HG02588 (cell line): ENCODE results near the gene LDB2.

Source experiments
- ATAC-seq: cut with Tn5 transposase; IDR thresholded peaks from one replicate; pipeline ENCODE4 v1.9.1; 2021; ENCODE audit warnings: mild to moderate bottlenecking, moderate library complexity; ENCODE audit not compliant: unreplicated experiment

The LDB2 gene

DNA sequence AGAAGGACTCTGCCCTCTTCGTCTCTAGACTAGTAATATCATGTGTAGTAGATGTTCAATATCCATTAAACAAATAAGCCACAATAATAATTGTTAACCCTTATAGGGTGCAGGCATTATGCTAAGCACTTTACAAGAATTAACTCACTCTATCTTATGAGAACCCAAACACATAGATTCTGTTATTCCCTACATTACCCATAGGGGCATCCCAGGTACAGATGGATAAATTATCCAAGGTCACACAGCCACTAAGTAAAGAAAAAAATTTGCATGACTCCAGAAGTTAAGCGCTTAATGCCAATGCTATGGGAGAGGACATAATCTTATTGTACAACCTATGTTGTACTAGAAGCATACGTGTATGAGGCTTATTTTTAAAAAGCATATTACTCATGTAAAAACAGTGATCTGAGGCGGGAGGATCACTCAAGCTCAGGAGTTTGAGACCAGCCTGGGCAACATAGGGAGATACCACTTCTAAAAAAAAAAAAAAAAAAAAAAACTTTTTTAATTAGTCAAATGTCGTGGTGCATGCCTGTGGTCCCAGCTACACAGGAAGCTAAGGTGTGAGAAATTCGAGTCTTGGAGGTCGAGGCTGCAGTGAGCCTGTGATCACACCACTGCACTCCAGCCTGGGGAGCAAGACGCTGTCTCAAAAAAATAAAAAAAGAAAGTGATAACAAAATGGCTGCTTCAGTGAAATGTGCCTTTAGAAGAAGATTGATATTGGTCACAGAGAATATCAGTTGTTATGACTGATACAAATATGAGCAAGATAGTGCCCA, 13.6 kb downstream of the LDB2 start:
- ATAC-seq = no peak

DNA sequence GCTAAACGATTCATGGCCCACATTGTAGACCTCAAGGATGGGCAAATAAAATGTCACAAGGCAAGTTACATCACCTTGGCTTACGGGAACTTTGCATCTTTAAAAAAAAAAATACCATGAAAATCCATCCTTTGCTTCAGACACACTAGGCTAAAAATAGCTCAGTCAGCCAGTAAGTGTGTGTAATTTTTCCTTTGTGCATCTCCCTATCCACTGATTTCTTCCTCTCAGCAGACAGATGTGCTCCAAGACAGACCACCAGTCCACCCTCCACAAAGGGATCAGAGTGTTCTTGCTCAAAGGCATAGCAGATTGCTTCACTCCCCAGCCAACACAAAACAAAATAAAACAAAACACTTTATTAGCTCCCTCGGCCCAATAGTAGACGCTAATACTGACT, 14.6 kb downstream of the LDB2 start:
- no peak for ATAC-seq

DNA sequence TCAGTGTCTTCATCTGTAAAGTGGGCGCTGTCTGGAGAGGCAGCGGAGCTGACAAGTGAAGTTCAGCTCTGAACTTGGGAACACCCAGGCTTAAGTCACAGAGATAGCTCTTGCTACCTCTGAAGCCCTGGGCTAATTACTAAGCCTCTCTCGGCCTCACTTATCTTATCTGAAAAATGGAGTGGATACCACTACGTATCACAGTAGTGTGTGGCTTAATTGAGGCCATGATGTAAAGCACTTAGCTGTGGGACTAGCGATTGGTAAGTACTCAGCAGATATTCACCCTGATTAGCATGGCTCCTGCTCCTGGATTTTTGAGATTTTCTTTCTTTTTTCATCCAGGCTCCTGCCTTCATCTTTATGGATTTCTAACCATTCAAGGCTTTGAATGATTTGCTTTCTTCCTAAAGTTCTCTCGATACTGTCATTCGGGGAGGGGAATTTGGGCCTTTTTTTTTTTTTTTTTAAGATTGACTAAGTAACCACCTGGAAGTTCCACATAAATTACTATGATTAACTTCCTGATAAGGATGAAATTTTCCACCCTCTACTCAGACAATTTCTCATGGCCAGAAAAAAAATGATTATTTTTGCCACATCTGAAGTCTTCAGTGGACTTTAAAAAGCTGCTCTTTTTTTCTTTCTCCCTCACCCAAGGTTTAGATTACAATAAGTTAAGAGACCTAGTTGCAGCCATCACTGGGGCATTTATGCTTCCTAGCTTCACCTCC, 17.1 kb downstream of the LDB2 start:
- ATAC-seq = no peak

DNA sequence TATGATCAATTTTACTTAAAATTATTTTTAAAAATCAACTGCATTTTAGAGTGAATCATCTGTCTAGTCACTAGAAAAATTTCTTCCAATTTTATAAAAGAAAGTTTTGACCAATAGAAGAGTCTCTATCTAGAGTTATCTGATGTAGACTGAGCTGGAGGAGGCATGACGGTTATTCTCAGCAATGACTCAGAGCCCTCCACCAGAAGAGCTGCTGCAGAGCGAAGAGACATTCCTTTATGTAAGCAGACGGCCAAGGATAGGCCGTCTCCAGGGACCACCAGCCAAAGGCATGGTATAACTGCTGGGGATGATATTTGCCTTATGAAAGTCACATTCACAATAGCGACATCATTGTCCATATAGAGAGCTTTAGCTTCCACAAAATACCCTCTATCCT, 23.0 kb downstream of the LDB2 start:
- ATAC-seq = no peak

DNA sequence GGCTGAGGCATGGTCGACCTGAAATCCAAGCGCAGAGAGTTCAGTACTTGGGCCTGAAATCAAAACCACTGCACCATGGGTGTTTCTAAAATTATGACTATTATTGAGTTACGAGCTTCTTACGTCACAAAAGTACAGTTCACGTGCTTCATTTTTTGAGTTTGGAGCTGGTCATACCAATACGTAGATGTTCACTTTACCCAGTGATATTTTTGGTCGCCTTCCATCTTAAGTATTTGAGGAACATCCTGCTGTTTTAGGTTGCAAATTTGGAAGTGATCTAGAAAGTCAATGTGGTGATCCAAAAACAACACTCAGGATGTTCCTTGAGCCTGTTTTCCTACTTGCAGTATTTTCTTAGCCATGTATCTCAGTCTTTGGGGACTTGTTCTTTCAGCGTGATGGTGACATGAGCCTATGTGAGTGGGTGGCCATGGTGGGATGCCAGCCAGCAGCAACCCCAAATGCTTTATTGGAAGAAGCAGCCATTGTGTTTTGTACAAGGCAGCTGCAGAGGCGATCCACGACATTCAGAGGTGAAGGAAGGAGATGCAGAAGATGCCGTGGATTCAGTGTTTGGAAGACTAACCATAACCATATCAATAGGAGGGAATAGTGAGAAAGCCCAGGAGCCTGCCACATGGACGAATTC, 28.7 kb downstream of the LDB2 start:
- ATAC-seq = no peak

DNA sequence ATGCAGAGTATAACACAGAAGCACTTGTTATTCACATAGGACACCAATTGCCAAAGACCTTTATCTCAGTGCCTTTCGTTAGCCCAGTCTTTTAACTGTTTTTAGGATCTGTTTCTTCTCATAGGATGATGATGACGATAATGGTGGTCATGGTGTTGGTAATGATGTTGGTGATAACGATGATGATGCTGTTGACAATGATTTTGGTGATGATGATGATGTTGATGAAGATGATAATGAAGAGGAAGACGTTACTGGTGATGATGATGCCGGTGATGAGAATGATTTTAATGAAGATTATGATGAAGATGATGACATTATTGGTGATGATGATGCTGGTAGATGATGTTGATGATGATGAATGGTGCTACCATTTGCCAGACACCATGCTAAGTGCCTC, 29.8 kb downstream of the LDB2 start:
- no peak for ATAC-seq

DNA sequence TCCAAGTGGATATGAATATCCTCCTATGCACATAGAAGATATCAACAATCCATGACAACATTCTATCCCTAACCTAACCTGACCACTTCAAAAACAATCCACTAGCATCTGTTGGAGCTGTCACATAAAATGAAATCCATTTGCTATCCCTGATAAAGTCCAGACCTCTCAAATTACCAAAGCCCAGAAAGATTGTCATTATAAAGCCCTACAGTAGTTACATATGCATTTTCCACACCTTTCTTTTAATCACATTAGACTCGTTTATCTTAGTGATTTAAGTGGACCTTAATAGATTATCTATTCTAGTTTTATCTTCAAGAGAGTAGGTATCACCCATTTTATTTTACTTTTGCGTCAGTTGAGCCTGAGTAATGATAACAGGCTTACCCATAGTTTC, 30.6 kb downstream of the LDB2 start:
- no peak for ATAC-seq

DNA sequence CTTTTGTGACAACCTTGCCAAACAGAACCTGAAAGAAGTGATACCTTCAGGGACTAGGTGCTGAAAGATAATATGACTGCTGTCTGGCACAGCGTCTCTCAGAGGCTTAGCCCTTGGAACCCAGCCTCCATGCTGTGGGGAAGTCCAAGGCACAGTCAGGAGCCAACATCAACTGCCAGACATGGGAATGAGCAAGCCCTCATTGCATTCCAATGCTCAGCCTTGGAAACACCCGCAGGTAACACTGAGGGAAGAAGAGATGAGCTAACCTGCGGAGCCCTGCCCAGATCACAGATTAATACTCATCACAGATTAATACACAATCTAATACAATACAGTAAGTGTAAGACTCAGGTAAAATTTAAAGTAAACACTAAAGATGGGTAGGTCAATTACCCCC, 31.5 kb downstream of the LDB2 start:
- no peak for ATAC-seq

DNA sequence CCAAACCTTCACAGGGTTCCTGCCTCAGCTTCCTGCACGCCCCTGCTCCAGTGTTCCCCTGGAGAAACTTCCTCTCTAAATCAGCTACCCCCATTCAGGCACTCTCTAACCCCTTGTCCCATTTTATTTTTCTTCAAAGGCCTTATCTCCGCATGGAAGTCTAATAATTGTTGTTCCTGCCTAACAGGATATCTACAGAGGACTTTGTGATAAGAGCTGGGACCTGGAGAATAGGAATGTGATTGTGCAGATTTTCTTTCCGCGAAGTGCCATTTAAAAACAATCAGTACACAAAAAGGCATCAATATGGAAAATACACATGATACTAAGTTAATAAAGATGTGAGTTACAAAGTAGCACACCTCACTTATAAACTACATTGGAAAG, 32.6 kb downstream of the LDB2 start:
- no peak for ATAC-seq

DNA sequence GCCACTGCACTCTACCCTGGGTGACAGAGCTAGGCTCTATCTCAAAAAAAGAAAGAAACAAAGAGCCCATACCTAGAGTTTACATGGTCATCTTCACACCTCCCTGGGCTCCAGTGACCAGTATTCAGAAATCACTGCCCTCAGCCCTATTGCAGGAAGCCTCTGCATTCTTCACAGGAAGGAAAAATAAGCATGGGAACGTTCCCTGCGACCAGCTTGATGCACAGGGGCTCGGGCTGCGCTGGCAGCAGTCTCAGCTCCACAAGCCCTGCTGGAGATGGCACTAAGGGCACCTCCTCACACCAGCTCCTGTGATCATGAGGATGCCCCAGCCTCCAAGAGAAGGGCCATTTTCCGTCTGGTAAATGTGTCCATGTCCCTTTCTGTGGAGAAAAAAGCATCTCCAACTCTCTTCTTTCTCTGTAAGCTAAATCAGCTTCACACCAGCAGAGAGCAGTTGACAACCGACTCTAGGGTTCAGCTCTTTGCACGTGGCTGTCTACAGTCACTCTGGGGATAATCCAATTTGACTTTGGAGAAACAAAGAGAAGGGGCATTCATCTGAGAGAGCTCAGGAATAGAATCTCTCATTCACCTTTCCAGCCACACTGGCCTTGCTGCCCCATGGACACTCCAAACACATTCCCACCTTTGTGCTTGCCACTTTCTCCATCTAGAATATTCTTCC, 33.1 kb downstream of the LDB2 start:
- no peak for ATAC-seq

DNA sequence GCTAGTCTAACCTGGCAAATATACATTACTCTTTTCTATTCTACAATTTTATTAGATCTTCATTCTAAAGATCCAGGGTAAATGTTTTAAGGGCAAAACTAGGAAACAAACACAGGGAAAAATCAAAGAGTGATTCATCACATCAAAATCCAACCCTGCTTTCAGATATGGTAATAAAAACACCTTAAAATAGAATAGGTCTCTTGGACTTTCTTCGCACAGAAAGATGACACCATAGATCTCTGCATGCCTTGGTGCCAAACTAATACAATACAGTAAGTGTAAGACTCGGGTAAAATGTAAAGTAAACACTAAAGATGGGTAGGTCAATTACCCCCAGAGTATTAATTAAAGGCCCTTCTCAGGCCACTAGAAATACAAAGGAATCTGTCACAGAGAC, 34.2 kb downstream of the LDB2 start:
- no peak for ATAC-seq

DNA sequence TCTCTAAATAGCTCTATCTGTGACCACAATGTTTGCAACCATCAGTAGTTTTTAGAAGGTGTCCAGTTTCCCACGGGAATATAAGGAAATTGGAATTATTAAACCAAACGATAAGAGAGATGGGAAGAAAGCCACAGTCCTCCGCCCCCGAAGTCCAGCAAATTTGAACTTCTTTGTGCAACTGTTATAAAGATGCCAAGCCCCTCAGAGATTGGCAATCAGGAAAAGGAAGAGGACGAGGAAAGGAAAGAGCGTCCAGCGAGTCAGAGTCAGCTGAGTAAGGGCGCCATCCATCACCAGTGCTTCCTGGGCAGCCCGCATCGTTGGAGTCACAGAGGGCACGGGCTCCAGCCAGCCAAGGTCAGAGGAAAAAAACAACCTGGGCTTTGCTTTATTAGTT, 35.7 kb downstream of the LDB2 start:
- ATAC-seq = no peak

DNA sequence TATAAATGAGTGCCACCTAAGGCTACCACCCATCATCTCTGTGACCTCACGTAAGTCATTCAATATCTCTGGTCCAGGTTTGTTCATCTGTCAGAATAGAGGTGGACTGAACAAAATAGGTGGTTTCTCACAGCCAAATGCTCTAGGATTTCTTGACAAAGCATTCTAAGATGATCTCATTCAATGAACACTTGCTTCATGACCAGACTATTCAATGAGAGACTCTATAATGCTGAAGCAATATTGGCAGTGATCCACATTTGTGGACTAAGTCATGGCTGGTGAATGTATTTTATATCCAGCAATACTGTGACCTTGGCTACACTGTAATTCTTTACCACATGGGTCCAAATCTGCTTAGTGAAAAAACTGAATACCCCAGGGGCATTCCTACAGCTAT, 37.9 kb downstream of the LDB2 start:
- ATAC-seq = no peak

DNA sequence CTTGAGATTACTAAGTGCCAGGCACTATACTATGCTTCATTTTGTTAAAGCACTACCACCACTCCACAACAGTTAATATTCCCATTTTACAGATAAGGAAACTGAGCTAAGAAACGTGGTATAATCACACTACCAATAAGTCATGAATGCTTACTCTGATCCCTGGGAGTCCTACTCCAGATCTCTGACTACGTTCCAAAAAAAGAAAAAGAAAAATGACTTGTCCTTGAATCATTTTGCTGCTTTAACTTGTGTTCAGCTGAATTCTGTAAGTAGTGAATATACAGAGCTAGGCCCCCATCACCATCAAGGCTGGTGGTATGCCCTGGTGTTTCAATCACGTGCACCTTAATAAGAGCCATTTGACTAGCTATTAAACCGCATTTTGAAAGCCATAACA, 39.4 kb downstream of the LDB2 start:
- ATAC-seq = no peak

DNA sequence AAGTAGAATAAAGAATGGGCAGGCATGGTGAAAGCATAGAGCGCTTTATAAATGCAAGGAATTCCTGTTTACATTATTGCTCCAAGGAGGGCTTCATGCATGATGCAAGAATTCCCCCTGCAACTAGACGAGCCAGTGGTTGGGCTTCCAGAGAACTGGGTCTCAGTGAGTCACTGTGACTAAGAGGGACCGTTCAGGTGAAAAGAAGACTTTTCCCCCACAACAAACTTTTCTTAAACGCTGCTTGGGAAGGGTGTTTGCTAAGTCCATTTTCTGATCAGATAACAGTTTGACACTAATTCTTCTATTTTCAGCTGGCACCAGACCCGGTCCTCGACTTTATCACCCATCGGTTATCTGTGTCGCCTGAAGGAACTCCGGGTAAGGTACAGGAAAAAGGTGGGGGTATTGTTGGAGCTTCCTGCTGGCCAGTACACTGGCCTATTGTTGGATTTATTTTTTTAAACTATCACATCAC, 40.1 kb downstream of the LDB2 start:
- ATAC-seq = no peak

DNA sequence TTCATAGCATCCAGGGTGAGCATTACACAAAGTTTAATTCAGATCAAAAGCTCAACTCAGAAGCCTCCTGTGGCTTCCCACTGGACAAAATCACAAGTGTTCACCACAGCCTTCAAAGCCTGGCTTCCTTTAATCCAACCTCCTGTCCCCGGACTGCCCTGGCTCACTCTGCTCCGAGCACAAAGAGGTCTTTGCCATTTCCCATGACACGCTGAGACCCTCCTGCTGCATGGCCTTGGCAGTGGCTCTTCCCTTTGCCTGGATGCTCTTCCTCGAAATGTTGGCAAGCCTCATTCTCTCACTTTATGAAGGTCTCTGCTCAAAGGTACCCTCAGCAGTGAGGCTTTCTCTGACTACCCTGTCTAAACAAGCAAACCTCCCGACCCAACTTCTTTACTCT, 41.0 kb downstream of the LDB2 start:
- ATAC-seq = no peak

DNA sequence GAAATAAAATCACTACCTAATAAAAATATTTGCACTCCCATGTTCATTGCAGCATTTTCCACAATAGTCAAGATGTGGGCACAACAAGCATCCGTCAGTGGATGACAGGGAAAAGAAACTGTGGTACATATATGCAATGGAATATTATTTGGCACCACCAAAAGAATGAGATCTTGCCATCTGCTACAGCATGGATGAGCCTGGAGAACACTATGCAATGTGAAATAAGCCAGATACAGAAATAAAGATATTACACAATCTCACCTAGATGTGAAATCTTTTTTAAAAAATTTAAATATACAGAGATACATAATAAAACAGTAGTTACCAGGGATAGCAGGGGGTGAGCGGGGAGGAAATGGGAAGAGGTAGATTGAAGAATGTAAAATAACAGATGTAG, 44.8 kb downstream of the LDB2 start:
- ATAC-seq = no peak

DNA sequence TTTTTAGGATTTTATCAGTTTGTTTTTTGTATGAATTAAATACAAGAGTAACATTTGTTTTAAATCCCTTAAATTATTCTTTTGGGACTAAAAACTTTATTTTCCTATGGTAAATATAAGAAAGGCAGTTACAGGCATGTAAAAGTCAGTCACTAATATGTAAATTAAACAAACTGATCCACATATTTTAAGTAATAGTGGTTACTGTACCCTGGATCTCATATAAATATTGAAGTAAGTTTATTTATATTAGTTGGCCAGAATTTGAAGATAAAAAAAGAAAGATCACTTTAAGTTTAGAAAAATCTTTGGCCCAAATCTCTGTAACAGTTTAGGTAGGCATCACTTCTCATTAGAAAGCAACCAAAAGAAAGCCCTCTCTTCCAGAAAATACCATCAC, 45.8 kb downstream of the LDB2 start:
- ATAC-seq = no peak

DNA sequence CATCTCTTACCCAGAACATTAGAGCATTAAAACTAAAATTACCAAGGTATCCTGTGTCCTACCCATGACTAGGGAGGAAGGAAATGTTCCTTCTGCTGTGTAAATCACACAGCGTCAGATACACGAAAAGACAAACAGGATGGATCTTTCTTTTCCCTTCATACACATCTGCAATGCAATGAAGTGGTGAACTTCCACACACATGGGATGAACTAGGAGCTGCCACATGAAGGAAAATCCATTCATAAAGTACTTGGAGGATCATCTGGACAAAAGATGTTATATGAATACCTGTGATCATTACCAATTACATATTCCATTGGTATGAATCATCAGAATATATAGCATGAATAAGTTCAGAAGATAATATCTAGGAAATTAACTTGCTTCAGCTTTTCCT, 46.2 kb downstream of the LDB2 start:
- no peak for ATAC-seq

DNA sequence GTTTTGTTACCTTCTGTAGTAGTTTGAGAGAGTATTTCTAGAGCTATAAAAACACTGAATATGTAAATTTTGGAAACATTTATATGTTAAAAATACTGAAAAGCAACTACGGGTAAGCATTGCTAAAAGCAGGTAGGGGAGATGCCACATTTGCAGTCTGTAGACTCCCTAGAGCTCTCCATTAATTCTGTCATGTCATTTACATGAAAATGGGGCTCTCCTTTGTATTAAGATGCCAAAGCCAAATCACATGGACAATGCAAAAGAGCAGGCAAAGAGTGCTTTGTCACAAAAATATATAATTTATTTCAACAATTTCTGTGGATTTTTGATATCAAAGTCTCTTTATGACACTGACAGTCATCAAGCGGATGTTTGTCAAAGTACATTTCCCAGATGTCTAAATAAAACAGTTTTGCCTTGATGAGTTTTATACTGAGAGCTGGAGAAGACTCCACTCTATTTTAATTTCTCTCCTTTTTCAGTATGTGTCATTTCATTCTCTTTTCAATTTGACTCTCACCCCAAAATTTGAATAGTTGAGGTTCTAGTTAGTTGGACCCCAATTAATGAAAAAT, 51.8 kb downstream of the LDB2 start:
- no peak for ATAC-seq
